ENCODE results near the gene PRKCQ. TPM values are rescaled to one million over a fixed set of nuclear protein-coding genes. Genes with fewer than 3 reads are reported as not detected.

Gene PRKCQ
- total and polyA plus RNA-seq, 2 of the 8 experiments (the other 6 are each of a cell fraction or from before 2014, with no cell fraction given) = 9.1 to 22.6 TPM

DNA sequence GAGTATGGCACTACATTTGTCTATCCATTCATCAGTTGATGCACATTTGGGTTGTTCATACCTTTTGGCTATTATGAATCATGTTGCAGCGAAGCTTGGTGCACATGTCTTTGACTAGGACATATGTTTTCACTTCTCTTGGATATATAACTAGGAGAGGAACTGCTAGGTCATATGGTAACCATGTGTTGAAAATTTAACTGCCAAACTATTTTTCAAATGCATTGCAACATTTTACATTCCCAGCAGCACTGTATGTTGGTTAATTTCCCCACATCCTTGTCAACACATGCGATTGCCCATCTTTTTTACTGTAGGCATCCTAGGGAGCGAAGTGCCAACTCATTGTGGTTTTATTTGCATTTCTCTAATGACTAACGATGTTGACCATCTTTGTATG is 183.4 kb downstream of the PRKCQ start (continued):
- TF ChIP-seq CTCF (IDR thresholded peaks at IDR 0.05; ENCODE audit: control extremely low read depth in 1 of 3, insufficient read depth in 1 of 3, low read depth in 1 of 3, low read length in 3 of 3) = no peak
- TF ChIP-seq SIX5 (IDR thresholded peaks at IDR 0.05; ENCODE audit: low read depth, low read length) = no peak
- TF ChIP-seq SRF (IDR thresholded peaks at IDR 0.05; ENCODE audit: low read depth, low read length) = no peak
- no peak for TF ChIP-seq RXRA (IDR thresholded peaks at IDR 0.05; ENCODE audit: insufficient read depth, low read depth, low read length)
- TF ChIP-seq TAF7 (optimal IDR thresholded peaks at IDR 0.05; ENCODE audit: borderline replicate concordance, low read depth, low read length) = no peak
